ENCODE data around the gene FBXL17.

FBXL17 gene

GRCh38 chr5:108344103-108344822, 37.6 kb downstream of the FBXL17 start:
- Histone ChIP-seq H3K36me3 (ENCODE audit: control insufficient read depth, insufficient read depth, low read length) (no peaks in the 10 kb centered on the region), H3K27ac (ENCODE audit: low read depth, low read length) (no peak overlapping the region), H3K4me3 (ENCODE audit: low read depth, low read length) (no peak overlapping the region), H3K4me1 (ENCODE audit: control insufficient read depth, insufficient read depth, low read length) (no peaks in the 10 kb centered on the region), H3K27me3 (ENCODE audit: control insufficient read depth, insufficient read depth, low read length) (no peaks in the 10 kb centered on the region), H3K9ac (ENCODE audit: low read length) (no peak overlapping the region), H3K9me3 (ENCODE audit: control insufficient read depth, insufficient read depth, low read depth, low read length) (no peaks in the 10 kb centered on the region)

- no peaks in the 10 kb centered on the region for H3K27me3 ChIP-seq (ENCODE audit: control insufficient read depth, insufficient read depth, low read length)
- no peak overlapping the region for H3K4me3 ChIP-seq (ENCODE audit: low read depth, low read length)
- no peak overlapping the region for H3K9ac ChIP-seq (ENCODE audit: low read length)
- H3K4me1 ChIP-seq (ENCODE audit: control insufficient read depth, insufficient read depth, low read length), result no peaks in the 10 kb centered on the region
- no peaks in the 10 kb centered on the region for H3K9me3 ChIP-seq (ENCODE audit: control insufficient read depth, insufficient read depth, low read depth, low read length)
- no peak overlapping the region for H3K27ac ChIP-seq (ENCODE audit: low read depth, low read length)
- H3K36me3 ChIP-seq (ENCODE audit: control insufficient read depth, insufficient read depth, low read length), result no peaks in the 10 kb centered on the region
Measured at GRCh38 chr5:108341866-108342265, 40.0 kb downstream of the FBXL17 start.

- H3K4me3 ChIP-seq (ENCODE audit: low read depth, low read length), result no peak overlapping the region
- no peaks in the 10 kb centered on the region for H3K27me3 ChIP-seq (ENCODE audit: control insufficient read depth, insufficient read depth, low read length)
- no peak overlapping the region for H3K27ac ChIP-seq (ENCODE audit: low read depth, low read length)
- no peaks in the 10 kb centered on the region for H3K36me3 ChIP-seq (ENCODE audit: control insufficient read depth, insufficient read depth, low read length)
- H3K4me1 ChIP-seq (ENCODE audit: control insufficient read depth, insufficient read depth, low read length), result no peaks in the 10 kb centered on the region
- no peak overlapping the region for H3K9ac ChIP-seq (ENCODE audit: low read length)
- no peaks in the 10 kb centered on the region for H3K9me3 ChIP-seq (ENCODE audit: control insufficient read depth, insufficient read depth, low read depth, low read length)
Measured at GRCh38 chr5:108340131-108340530, 41.8 kb downstream of the FBXL17 start.

GRCh38 chr5:108339220-108339619, 42.7 kb downstream of the FBXL17 start:
- Histone ChIP-seq H3K27me3 (ENCODE audit: control insufficient read depth, insufficient read depth, low read length) (no peaks in the 10 kb centered on the region), H3K27ac (ENCODE audit: low read depth, low read length) (no peak overlapping the region), H3K4me3 (ENCODE audit: low read depth, low read length) (no peak overlapping the region), H3K36me3 (ENCODE audit: control insufficient read depth, insufficient read depth, low read length) (no peaks in the 10 kb centered on the region), H3K4me1 (ENCODE audit: control insufficient read depth, insufficient read depth, low read length) (no peaks in the 10 kb centered on the region), H3K9me3 (ENCODE audit: control insufficient read depth, insufficient read depth, low read depth, low read length) (no peaks in the 10 kb centered on the region), H3K9ac (ENCODE audit: low read length) (no peak overlapping the region)

GRCh38 chr5:108334225-108334624, 47.7 kb downstream of the FBXL17 start:
- Histone ChIP-seq H3K9me3 (ENCODE audit: control insufficient read depth, insufficient read depth, low read depth, low read length) (no peaks in the 10 kb centered on the region), H3K4me1 (ENCODE audit: control insufficient read depth, insufficient read depth, low read length) (no peaks in the 10 kb centered on the region), H3K27ac (ENCODE audit: low read depth, low read length) (no peak overlapping the region), H3K9ac (ENCODE audit: low read length) (no peak overlapping the region), H3K36me3 (ENCODE audit: control insufficient read depth, insufficient read depth, low read length) (no peaks in the 10 kb centered on the region), H3K27me3 (ENCODE audit: control insufficient read depth, insufficient read depth, low read length) (no peaks in the 10 kb centered on the region), H3K4me3 (ENCODE audit: low read depth, low read length) (no peak overlapping the region)

- Histone ChIP-seq H3K27ac (ENCODE audit: low read depth, low read length) (no peak overlapping the region), H3K4me1 (ENCODE audit: control insufficient read depth, insufficient read depth, low read length) (no peaks in the 10 kb centered on the region), H3K9ac (ENCODE audit: low read length) (no peak overlapping the region), H3K4me3 (ENCODE audit: low read depth, low read length) (no peak overlapping the region), H3K36me3 (ENCODE audit: control insufficient read depth, insufficient read depth, low read length) (no peaks in the 10 kb centered on the region), H3K9me3 (ENCODE audit: control insufficient read depth, insufficient read depth, low read depth, low read length) (no peaks in the 10 kb centered on the region), H3K27me3 (ENCODE audit: control insufficient read depth, insufficient read depth, low read length) (no peaks in the 10 kb centered on the region)
Measured at GRCh38 chr5:108326982-108327381, 54.9 kb downstream of the FBXL17 start.

GRCh38 chr5:108324886-108325285, 57.0 kb downstream of the FBXL17 start:
- H3K4me1 ChIP-seq (ENCODE audit: control insufficient read depth, insufficient read depth, low read length), result no peaks in the 10 kb centered on the region
- no peaks in the 10 kb centered on the region for H3K9me3 ChIP-seq (ENCODE audit: control insufficient read depth, insufficient read depth, low read depth, low read length)
- H3K4me3 ChIP-seq (ENCODE audit: low read depth, low read length), result no peak overlapping the region
- no peaks in the 10 kb centered on the region for H3K36me3 ChIP-seq (ENCODE audit: control insufficient read depth, insufficient read depth, low read length)
- H3K27ac ChIP-seq (ENCODE audit: low read depth, low read length), result no peak overlapping the region
- H3K27me3 ChIP-seq (ENCODE audit: control insufficient read depth, insufficient read depth, low read length), result no peaks in the 10 kb centered on the region
- no peak overlapping the region for H3K9ac ChIP-seq (ENCODE audit: low read length)

GRCh38 chr5:108321341-108321740, 60.6 kb downstream of the FBXL17 start:
- Histone ChIP-seq H3K9ac (ENCODE audit: low read length) (no peak overlapping the region), H3K27me3 (ENCODE audit: control insufficient read depth, insufficient read depth, low read length) (no peaks in the 10 kb centered on the region), H3K27ac (ENCODE audit: low read depth, low read length) (no peak overlapping the region), H3K4me3 (ENCODE audit: low read depth, low read length) (no peak overlapping the region), H3K4me1 (ENCODE audit: control insufficient read depth, insufficient read depth, low read length) (no peaks in the 10 kb centered on the region), H3K36me3 (ENCODE audit: control insufficient read depth, insufficient read depth, low read length) (no peaks in the 10 kb centered on the region), H3K9me3 (ENCODE audit: control insufficient read depth, insufficient read depth, low read depth, low read length) (no peaks in the 10 kb centered on the region)

GRCh38 chr5:108320231-108320630, 61.7 kb downstream of the FBXL17 start:
- Histone ChIP-seq H3K9ac (ENCODE audit: low read length) (no peak overlapping the region), H3K36me3 (ENCODE audit: control insufficient read depth, insufficient read depth, low read length) (no peaks in the 10 kb centered on the region), H3K27ac (ENCODE audit: low read depth, low read length) (no peak overlapping the region), H3K27me3 (ENCODE audit: control insufficient read depth, insufficient read depth, low read length) (no peaks in the 10 kb centered on the region), H3K4me1 (ENCODE audit: control insufficient read depth, insufficient read depth, low read length) (no peaks in the 10 kb centered on the region), H3K4me3 (ENCODE audit: low read depth, low read length) (no peak overlapping the region), H3K9me3 (ENCODE audit: control insufficient read depth, insufficient read depth, low read depth, low read length) (no peaks in the 10 kb centered on the region)

GRCh38 chr5:108315829-108316228, 66.1 kb downstream of the FBXL17 start:
- Histone ChIP-seq H3K9me3 (ENCODE audit: control insufficient read depth, insufficient read depth, low read depth, low read length) (no peaks in the 10 kb centered on the region), H3K9ac (ENCODE audit: low read length) (no peak overlapping the region), H3K27ac (ENCODE audit: low read depth, low read length) (no peak overlapping the region), H3K4me1 (ENCODE audit: control insufficient read depth, insufficient read depth, low read length) (no peaks in the 10 kb centered on the region), H3K27me3 (ENCODE audit: control insufficient read depth, insufficient read depth, low read length) (no peaks in the 10 kb centered on the region), H3K36me3 (ENCODE audit: control insufficient read depth, insufficient read depth, low read length) (no peaks in the 10 kb centered on the region), H3K4me3 (ENCODE audit: low read depth, low read length) (no peak overlapping the region)

- no peak overlapping the region for H3K27ac ChIP-seq (ENCODE audit: low read depth, low read length)
- no peaks in the 10 kb centered on the region for H3K36me3 ChIP-seq (ENCODE audit: control insufficient read depth, insufficient read depth, low read length)
- H3K9me3 ChIP-seq (ENCODE audit: control insufficient read depth, insufficient read depth, low read depth, low read length), result no peaks in the 10 kb centered on the region
- no peak overlapping the region for H3K4me3 ChIP-seq (ENCODE audit: low read depth, low read length)
- no peaks in the 10 kb centered on the region for H3K27me3 ChIP-seq (ENCODE audit: control insufficient read depth, insufficient read depth, low read length)
- no peaks in the 10 kb centered on the region for H3K4me1 ChIP-seq (ENCODE audit: control insufficient read depth, insufficient read depth, low read length)
- no peak overlapping the region for H3K9ac ChIP-seq (ENCODE audit: low read length)
Measured at GRCh38 chr5:108312258-108312657, 69.6 kb downstream of the FBXL17 start.
